ENCODE measurements around the gene EPB41L1. TPM values are rescaled to one million over a fixed set of nuclear protein-coding genes. Genes with fewer than 3 reads are reported as not detected.

EPB41L1 gene
- total RNA-seq, 1 experiment from 2014 or later = 42.1 TPM

DNA sequence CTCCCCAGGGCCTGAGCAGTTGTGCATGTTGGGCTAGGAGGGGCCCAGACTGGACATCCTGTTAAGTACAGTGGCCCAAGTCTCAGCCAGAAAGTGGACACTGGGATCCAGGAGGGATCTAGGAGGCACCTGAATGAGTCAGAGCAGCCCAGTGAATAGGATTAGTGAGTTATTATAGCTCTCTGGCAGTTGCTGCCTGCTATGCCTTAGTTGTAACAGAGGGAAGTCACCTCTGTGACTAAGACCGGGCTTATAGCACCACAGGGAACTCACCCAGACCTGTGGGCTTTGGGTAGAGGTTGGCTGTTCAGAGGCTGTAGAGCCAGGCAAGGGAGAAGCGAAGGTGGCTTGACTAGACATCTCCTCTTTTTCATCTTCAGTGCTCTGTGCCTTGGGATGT lies 42.7 kb downstream of the EPB41L1 start:
- H3K27me3 ChIP-seq (ENCODE audit: insufficient read depth, low read length) = no peaks in the 10 kb centered on the region
- POLR2A ChIA-PET = no interaction called here
- H3K9me3 ChIP-seq (ENCODE audit: control insufficient read depth in 1 of 2, insufficient read depth in 1 of 2, low read depth in 1 of 2, low read length in 2 of 2) = no peaks in the 10 kb centered on the region
- RAD21 ChIA-PET (ENCODE audit: low non-redundant PET in 1 of 2, low total read pairs in 2 of 2, uncharacterized antibody in 2 of 2, unreplicated experiment in 2 of 2) = no interaction called here
- H3K4me2 ChIP-seq (ENCODE audit: low read length) = no peak overlapping the region
- DNase-seq (ENCODE audit: low read depth, low spot score) (no peak), ATAC-seq (no peak)
- H4K20me1 ChIP-seq (ENCODE audit: insufficient read depth) = no peaks in the 10 kb centered on the region
- intact Hi-C loops (cut with micrococcal nuclease) = no loop called here
- no peak overlapping the region for H3K9ac ChIP-seq (ENCODE audit: low read length)
- no TSS peak for BruUV-seq (replicated peaks)
- TF ChIP-seq, protein P1, sequence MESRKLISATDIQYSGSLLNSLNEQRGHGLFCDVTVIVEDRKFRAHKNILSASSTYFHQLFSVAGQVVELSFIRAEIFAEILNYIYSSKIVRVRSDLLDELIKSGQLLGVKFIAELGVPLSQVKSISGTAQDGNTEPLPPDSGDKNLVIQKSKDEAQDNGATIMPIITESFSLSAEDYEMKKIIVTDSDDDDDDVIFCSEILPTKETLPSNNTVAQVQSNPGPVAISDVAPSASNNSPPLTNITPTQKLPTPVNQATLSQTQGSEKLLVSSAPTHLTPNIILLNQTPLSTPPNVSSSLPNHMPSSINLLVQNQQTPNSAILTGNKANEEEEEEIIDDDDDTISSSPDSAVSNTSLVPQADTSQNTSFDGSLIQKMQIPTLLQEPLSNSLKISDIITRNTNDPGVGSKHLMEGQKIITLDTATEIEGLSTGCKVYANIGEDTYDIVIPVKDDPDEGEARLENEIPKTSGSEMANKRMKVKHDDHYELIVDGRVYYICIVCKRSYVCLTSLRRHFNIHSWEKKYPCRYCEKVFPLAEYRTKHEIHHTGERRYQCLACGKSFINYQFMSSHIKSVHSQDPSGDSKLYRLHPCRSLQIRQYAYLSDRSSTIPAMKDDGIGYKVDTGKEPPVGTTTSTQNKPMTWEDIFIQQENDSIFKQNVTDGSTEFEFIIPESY (IDR thresholded peaks at IDR 0.05; ENCODE audit: extremely low read depth, insufficient replicate concordance, low read length) = no peak
- TF ChIP-seq ZNF274 (IDR thresholded peaks at IDR 0.05; ENCODE audit: low read depth, low read length) = no peak
- TF ChIP-seq TCF7L2 (IDR thresholded peaks at IDR 0.05; ENCODE audit: borderline replicate concordance, extremely low read depth, insufficient read depth, insufficient read length) = no peak
- TF ChIP-seq POLR2AphosphoS5 (IDR thresholded peaks at IDR 0.05; ENCODE audit: low read depth, low read length) = no peak
- TF ChIP-seq EGR1 (IDR thresholded peaks at IDR 0.05; ENCODE audit: low read depth) = no peak
- TF ChIP-seq CEBPB (IDR thresholded peaks at IDR 0.05; ENCODE audit: low read depth) = no peak
- no peak for TF ChIP-seq POLR2A (IDR thresholded peaks at IDR 0.05; ENCODE audit: borderline replicate concordance, extremely low read depth, insufficient read depth, insufficient read length)
- TF ChIP-seq, protein P2, sequence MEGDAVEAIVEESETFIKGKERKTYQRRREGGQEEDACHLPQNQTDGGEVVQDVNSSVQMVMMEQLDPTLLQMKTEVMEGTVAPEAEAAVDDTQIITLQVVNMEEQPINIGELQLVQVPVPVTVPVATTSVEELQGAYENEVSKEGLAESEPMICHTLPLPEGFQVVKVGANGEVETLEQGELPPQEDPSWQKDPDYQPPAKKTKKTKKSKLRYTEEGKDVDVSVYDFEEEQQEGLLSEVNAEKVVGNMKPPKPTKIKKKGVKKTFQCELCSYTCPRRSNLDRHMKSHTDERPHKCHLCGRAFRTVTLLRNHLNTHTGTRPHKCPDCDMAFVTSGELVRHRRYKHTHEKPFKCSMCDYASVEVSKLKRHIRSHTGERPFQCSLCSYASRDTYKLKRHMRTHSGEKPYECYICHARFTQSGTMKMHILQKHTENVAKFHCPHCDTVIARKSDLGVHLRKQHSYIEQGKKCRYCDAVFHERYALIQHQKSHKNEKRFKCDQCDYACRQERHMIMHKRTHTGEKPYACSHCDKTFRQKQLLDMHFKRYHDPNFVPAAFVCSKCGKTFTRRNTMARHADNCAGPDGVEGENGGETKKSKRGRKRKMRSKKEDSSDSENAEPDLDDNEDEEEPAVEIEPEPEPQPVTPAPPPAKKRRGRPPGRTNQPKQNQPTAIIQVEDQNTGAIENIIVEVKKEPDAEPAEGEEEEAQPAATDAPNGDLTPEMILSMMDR (IDR thresholded peaks at IDR 0.05 in 2 of 3, conservative IDR thresholded peaks at IDR 0.05 in 1 of 3; ENCODE audit: borderline replicate concordance in 1 of 3, insufficient read depth in 1 of 3, low read depth in 2 of 3, low read length in 2 of 3) = no peak
- no peak for TF ChIP-seq SP1 (IDR thresholded peaks at IDR 0.05; ENCODE audit: low read depth)
- TF ChIP-seq RAD21 (IDR thresholded peaks at IDR 0.05; ENCODE audit: low read depth) = no peak
- no peaks in the 10 kb centered on the region for H3K9me2 ChIP-seq (ENCODE audit: insufficient read depth)
- no peaks in the 10 kb centered on the region for H3K4me1 ChIP-seq (ENCODE audit: control insufficient read depth in 1 of 2, insufficient read depth in 2 of 2, low read length in 2 of 2)
- H3K36me3 ChIP-seq (ENCODE audit: control insufficient read depth in 1 of 2, insufficient read depth in 2 of 2, low read length in 2 of 2) = no peaks in the 10 kb centered on the region; a peak in 1 of 4 replicates
- CTCF ChIA-PET = interaction anchor here (1.1 kb wide), 1 partner anchor 202 kb away, joined by 3 read pairs; no protein-coding TSS in a partner anchor
- no peak overlapping the region for H3K4me3 ChIP-seq (replicated peaks in 1 of 2; ENCODE audit: low read depth in 1 of 2, low read length in 2 of 2)
- no peak overlapping the region for H2AFZ ChIP-seq (ENCODE audit: low read depth, low read length, poor library complexity, severe bottlenecking)
- H3K79me2 ChIP-seq (ENCODE audit: insufficient read depth, low read length) = no peaks in the 10 kb centered on the region
- H3K27ac ChIP-seq (ENCODE audit: low read depth, low read length) = no peak overlapping the region
